ENCODE measurements around the gene CRMP1.

DNA sequence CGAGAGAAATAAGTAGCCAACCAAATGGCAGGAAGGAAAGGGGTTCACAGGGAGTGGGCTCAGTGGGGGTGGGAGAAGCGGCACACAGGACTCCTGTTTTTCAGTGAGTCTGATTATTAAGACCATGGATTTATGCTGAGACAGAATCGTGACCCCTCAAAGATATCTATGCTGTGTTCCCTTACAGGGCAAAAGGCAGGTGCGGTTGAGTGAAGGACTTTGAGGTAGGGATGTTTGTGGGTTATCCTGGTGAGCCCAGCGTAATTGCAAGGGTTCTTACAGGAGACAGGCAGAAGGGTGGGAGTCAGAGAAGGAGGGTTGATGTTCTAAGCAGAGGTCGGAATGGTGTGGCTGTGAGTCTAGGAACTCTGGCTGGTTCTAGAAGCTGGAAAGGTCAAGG is 108.9 kb downstream of the CRMP1 start:
- TF ChIP-seq, protein P1, sequence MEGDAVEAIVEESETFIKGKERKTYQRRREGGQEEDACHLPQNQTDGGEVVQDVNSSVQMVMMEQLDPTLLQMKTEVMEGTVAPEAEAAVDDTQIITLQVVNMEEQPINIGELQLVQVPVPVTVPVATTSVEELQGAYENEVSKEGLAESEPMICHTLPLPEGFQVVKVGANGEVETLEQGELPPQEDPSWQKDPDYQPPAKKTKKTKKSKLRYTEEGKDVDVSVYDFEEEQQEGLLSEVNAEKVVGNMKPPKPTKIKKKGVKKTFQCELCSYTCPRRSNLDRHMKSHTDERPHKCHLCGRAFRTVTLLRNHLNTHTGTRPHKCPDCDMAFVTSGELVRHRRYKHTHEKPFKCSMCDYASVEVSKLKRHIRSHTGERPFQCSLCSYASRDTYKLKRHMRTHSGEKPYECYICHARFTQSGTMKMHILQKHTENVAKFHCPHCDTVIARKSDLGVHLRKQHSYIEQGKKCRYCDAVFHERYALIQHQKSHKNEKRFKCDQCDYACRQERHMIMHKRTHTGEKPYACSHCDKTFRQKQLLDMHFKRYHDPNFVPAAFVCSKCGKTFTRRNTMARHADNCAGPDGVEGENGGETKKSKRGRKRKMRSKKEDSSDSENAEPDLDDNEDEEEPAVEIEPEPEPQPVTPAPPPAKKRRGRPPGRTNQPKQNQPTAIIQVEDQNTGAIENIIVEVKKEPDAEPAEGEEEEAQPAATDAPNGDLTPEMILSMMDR (IDR thresholded peaks at IDR 0.05), result no peak
- TF ChIP-seq POLR2A (IDR thresholded peaks at IDR 0.05), result no peak

Data from adrenal gland (tissue), 5 donors.